Psoas muscle (tissue), 8 donors: ENCODE results near the gene AK2. TPM values are rescaled to one million over a fixed set of nuclear protein-coding genes. Genes with fewer than 3 reads are reported as not detected.
A peak's percentile ranks its signal among the peaks of the same experiment; 100 is the strongest.

Experiments
- ATAC-seq, 4 donors: fragments of 200-7000 bp; cut with Tn5 transposase; one replicate each; pipeline ENCODE4 v1.9.1; 2020; ENCODE audit warnings: moderate library complexity in 3 of 4, mild to moderate bottlenecking in 2 of 4
- DNase-seq, 2 donors: peaks; one replicate each; pipeline ENCODE4 v3.0.0-alpha.2; 2020
- H3K27ac ChIP-seq: fragments of 200-600 bp; one replicate; pipeline ENCODE4 v1.8.0; 2022
- H3K27me3 ChIP-seq, 3 donors: fragments of 200-600 bp in 1 of 3; one replicate each; pipeline versions ENCODE4 v1.6.1 to v1.8.0; 2013 to 2022; ENCODE audit warnings: low read length in 2 of 3, mild to moderate bottlenecking in 2 of 3, moderate library complexity in 1 of 3; ENCODE audit not compliant: insufficient read depth in 3 of 3
- H3K36me3 ChIP-seq, 2 donors: fragments of 200-600 bp in 1 of 2; one replicate each; pipeline versions ENCODE4 v1.6.1 to v1.8.0; 2013 to 2022; ENCODE audit warnings: low read depth in 1 of 2, mild to moderate bottlenecking in 1 of 2, moderate library complexity in 1 of 2; ENCODE audit not compliant: insufficient read depth in 1 of 2
- H3K4me1 ChIP-seq: fragments of 200-600 bp; one replicate; pipeline ENCODE4 v1.8.0; 2022
- H3K4me3 ChIP-seq: fragments of 200-600 bp; one replicate; pipeline ENCODE4 v1.8.0; 2022; ENCODE audit warnings: mild to moderate bottlenecking
- H3K9me3 ChIP-seq: fragments of 200-600 bp; one replicate; pipeline ENCODE4 v1.8.0; 2022
- WGBS, 3 donors: extraction: QIAGEN DNeasy Blood & Tissue Kit; methylation state at CpG; one replicate each; pipeline versions ENCODE4 v1.1.6 to v1.1.7; 2013; 5-methylcytosine and 5-hydroxymethylcytosine counted together
- intact Hi-C, 2 donors: fragments of 100-400 bp; cut with DNase I; formaldehyde crosslinking; loops; one replicate each; pipeline versions ENCODE4 v1.11.0 to v1.14.2; 2022
- polyA plus RNA-seq, 3 donors: library from polyadenylated mRNA; stranded (reverse); fragments of 200-250 nt; gene quantifications; one replicate each; pipeline ENCODE4 v1.2.3, GENCODE V29; 2013
- total RNA-seq, 4 donors: library from RNA; stranded (reverse); fragmentation: NEBNext Ultra II Directional in 2 of 4; extraction: Animal tissue kit (Norgen Biotek cat#: 25700) in 2 of 4; gene quantifications; one replicate each; pipeline versions ENCODE4 v1.2.1 to v1.2.4, GENCODE V29; 2021 to 2023
- TF ChIP-seq, protein P1 (sequence below): fragments of 200-600 bp; IDR thresholded peaks from one replicate; pipeline ENCODE4 v1.8.0; 2022; ENCODE audit warnings: antibody characterized with exemption
- donor health status: healthy with polysubstance abuse.
- donor health status: DM: no; HTN: no; CAD: no; lungs with moderate emphysema.
- donor health status: Bipolar disorder and iron deficiency.
- donor health status: healthy.
- donor health status: DM: yes; HTN: yes; CAD: no.
- donor health status: DM: no; HTN: no; CAD: no.
- donor health status: DM: no; HTN: no; CAD: no.
- donor health status: DM: yes; HTN: yes; CAD: no.

AK2 gene
- total and polyA plus RNA-seq, 7 donors: 108 to 270 (median 152) TPM

DNA sequence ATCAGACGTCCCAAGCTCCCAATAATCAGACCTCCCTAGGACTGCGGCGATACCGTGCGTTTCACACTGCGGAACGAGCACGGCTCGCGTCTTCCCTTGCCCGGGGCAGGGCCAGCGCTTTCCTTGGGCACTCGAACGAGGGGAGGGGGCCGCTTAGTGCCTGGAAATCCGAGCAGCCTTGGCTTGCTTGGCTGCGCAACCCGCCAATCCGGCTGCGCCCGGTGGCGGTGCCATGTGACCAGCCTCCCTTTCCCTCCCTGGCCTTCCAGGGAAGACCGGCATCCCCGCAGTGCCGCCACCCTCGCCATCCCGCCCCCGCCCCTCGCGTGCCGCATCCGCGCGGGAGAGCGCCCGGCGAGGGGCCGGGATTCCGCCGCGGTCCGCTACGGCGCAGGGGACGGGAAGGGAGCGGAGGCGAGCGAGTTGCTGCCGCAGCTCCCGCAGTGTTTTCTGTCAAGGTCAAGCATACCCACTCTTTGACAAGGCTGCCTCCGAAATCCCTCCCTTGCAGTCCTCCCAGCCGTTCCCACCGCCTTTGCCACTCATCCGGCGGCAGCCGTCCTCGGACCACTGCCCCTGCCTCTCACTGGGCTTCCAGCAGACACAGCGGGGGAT is 63.8 kb downstream of the AK2 start:
- Histone ChIP-seq H3K9me3 (no peaks in the 10 kb centered on the region), H3K4me1 (no peaks in the 10 kb centered on the region), H3K27ac (no peak overlapping the region), H3K4me3 (peak overlapping the region; percentile 66), H3K27me3 (peaks cover 0 to 18% (median 2%) of the 10 kb centered on the region in 3 donors), H3K36me3 (no peaks in the 10 kb centered on the region)
- ATAC-seq (peak; percentile 68 to 70 (median 68)), DNase-seq (peak; percentile 47 to 62)
- TF ChIP-seq, protein P1, sequence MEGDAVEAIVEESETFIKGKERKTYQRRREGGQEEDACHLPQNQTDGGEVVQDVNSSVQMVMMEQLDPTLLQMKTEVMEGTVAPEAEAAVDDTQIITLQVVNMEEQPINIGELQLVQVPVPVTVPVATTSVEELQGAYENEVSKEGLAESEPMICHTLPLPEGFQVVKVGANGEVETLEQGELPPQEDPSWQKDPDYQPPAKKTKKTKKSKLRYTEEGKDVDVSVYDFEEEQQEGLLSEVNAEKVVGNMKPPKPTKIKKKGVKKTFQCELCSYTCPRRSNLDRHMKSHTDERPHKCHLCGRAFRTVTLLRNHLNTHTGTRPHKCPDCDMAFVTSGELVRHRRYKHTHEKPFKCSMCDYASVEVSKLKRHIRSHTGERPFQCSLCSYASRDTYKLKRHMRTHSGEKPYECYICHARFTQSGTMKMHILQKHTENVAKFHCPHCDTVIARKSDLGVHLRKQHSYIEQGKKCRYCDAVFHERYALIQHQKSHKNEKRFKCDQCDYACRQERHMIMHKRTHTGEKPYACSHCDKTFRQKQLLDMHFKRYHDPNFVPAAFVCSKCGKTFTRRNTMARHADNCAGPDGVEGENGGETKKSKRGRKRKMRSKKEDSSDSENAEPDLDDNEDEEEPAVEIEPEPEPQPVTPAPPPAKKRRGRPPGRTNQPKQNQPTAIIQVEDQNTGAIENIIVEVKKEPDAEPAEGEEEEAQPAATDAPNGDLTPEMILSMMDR: no peak
- intact Hi-C loops: no loop called here
- WGBS, 3 donors: 1 to 2% (median 1%) methylated on average over 51 to 58 of the region's 58 CpGs

GRCh38 chr1:32971576-32971975 is 65.1 kb downstream of the AK2 start:
- H3K9me3 ChIP-seq: no peaks in the 10 kb centered on the region
- ATAC-seq (peak in 1 of 4 donors; percentile 13), DNase-seq (no peak)
- TF ChIP-seq, protein P1: no peak
- no peaks in the 10 kb centered on the region for H3K4me1 ChIP-seq
- intact Hi-C loops: no loop called here
- no peak overlapping the region for H3K4me3 ChIP-seq
- 91 to 96% (median 93%) methylated on average over 3 of the region's 3 CpGs for WGBS, 3 donors
- H3K27me3 ChIP-seq: peaks cover 0 to 18% (median 2%) of the 10 kb centered on the region in 3 donors
- no peaks in the 10 kb centered on the region for H3K36me3 ChIP-seq
- H3K27ac ChIP-seq: no peak overlapping the region

GRCh38 chr1:32971156-32971555 is 65.5 kb downstream of the AK2 start:
- DNase-seq (no peak), ATAC-seq (no peak)
- Histone ChIP-seq H3K27ac (no peak overlapping the region), H3K4me1 (no peaks in the 10 kb centered on the region), H3K36me3 (no peaks in the 10 kb centered on the region), H3K27me3 (peaks cover 0 to 18% (median 2%) of the 10 kb centered on the region in 3 donors), H3K4me3 (no peak overlapping the region), H3K9me3 (no peaks in the 10 kb centered on the region)
- TF ChIP-seq, protein P1: no peak
- 86 to 100% (median 92%) methylated on average over 1 of the region's 1 CpG for WGBS, 3 donors
- intact Hi-C loops: no loop called here

DNA sequence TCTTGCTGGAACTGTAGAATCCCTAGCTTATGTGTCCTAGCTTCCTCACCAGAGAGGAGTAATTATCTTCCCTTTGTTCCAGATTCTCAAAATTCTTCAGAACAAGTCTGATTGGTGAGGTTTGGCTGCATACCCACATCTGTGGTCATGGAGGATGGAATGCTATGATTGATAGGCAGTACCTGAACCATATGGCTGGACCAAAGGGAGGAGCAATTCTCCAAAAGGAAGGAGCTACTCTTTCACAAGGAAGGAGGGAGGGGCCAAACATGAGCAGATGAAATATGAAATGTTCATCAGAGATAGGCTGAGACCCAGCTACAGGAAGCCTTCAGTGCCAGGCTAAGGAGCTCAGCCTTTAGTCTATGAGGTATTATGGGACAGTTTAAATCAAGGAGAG is 67.1 kb downstream of the AK2 start:
- TF ChIP-seq, protein P1: no peak
- no peak for DNase-seq
- intact Hi-C loops: no loop called here
- no peaks in the 10 kb centered on the region for H3K4me1 ChIP-seq
- no peak overlapping the region for H3K27ac ChIP-seq
- no peaks in the 10 kb centered on the region for H3K36me3 ChIP-seq
- H3K27me3 ChIP-seq: peaks cover 0 to 25% (median 2%) of the 10 kb centered on the region in 3 donors
- no peaks in the 10 kb centered on the region for H3K9me3 ChIP-seq
- ATAC-seq: no peak
- H3K4me3 ChIP-seq: no peak overlapping the region
